HepG2 (cell line): ENCODE measurements around the gene EBF4. TPM values are rescaled to one million over a fixed set of nuclear protein-coding genes. Genes with fewer than 3 reads are reported as not detected.
A peak's percentile ranks its signal among the peaks of the same experiment; 100 is the strongest.

ENCODE experiments used
- AKAP8 ChIP-seq: sonication (generic); formaldehyde crosslinking; IDR thresholded peaks from 2 replicates; pipeline ENCODE4 v1.5.1; 2020; ENCODE audit warnings: mild to moderate bottlenecking, missing genetic modification reagents
- CAMTA2 ChIP-seq: sonication (generic); formaldehyde crosslinking; IDR thresholded peaks from 2 replicates; pipeline ENCODE4 v1.4.0; 2020; ENCODE audit warnings: mild to moderate bottlenecking, missing genetic modification reagents, borderline replicate concordance
- CEBPB ChIP-seq: IDR thresholded peaks from 2 replicates; pipeline ENCODE4 v1.6.1; 2011; ENCODE audit warnings: low read depth, low read length, improper control_type of control experiment, borderline replicate concordance
- FOXJ3 ChIP-seq: sonication (generic); formaldehyde crosslinking; IDR thresholded peaks from 2 replicates; pipeline ENCODE4 v1.4.0; 2020; ENCODE audit warnings: missing genetic modification reagents, mild to moderate bottlenecking, borderline replicate concordance
- FOXP1 ChIP-seq, 2 experiments: fragments of 450-650 bp in 1 of 2; IDR thresholded peaks; 2 replicates each; pipeline ENCODE4 v1.6.1; 2017 to 2018; ENCODE audit warnings: antibody characterized with exemption in 1 of 2
- GZF1 ChIP-seq: sonication (generic); formaldehyde crosslinking; IDR thresholded peaks from 2 replicates; pipeline ENCODE4 v1.5.1; 2020; ENCODE audit warnings: mild to moderate bottlenecking, missing genetic modification reagents
- HDAC6 ChIP-seq: fragments of 200-600 bp; sonication (generic); IDR thresholded peaks from 2 replicates; pipeline ENCODE4 v1.7.0; 2017; ENCODE audit warnings: mild to moderate bottlenecking, antibody characterized with exemption, low read length, low read depth
- HMG20A ChIP-seq: IDR thresholded peaks from 2 replicates; pipeline ENCODE4 v1.6.1; 2016; ENCODE audit warnings: borderline replicate concordance
- HMGA1 ChIP-seq: sonication (generic); formaldehyde crosslinking; conservative IDR thresholded peaks from 2 replicates; pipeline ENCODE4 v1.4.0; 2020; ENCODE audit warnings: missing genetic modification reagents
- HOMEZ ChIP-seq: IDR thresholded peaks from 2 replicates; pipeline ENCODE4 v1.6.1; 2016; ENCODE audit warnings: low read depth
- KAT7 ChIP-seq: IDR thresholded peaks from 2 replicates; pipeline ENCODE4 v1.6.1; 2018; ENCODE audit warnings: borderline replicate concordance, missing compliant biosample characterization
- KDM2A ChIP-seq: sonication (generic); formaldehyde crosslinking; IDR thresholded peaks from 2 replicates; pipeline ENCODE4 v1.4.0; 2020; ENCODE audit warnings: low read depth, missing genetic modification reagents, borderline replicate concordance
- LCORL ChIP-seq, 2 experiments: fragments of 450-650 bp in 1 of 2; sonication (generic) in 1 of 2; formaldehyde crosslinking in 1 of 2; IDR thresholded peaks; 2 replicates each; pipeline versions ENCODE4 v1.5.0 to v1.6.1; 2017 to 2020; ENCODE audit warnings: antibody characterized with exemption in 1 of 2, missing genetic modification reagents in 1 of 2
- NFKBIZ ChIP-seq: IDR thresholded peaks from 2 replicates; pipeline ENCODE4 v1.6.1; 2018; ENCODE audit warnings: missing genetic modification reagents, missing compliant biosample characterization
- PCBP1 ChIP-seq: fragments of 200-400 bp; formaldehyde crosslinking; IDR thresholded peaks from 2 replicates; pipeline ENCODE4 v1.6.1; 2017; ENCODE audit warnings: mild to moderate bottlenecking, low read depth, low read length, borderline replicate concordance
- PHF21A ChIP-seq: sonication (generic); formaldehyde crosslinking; IDR thresholded peaks from 2 replicates; pipeline ENCODE4 v1.5.0; 2020; ENCODE audit warnings: mild to moderate bottlenecking, missing genetic modification reagents
- RCOR2 ChIP-seq: IDR thresholded peaks from 2 replicates; pipeline ENCODE4 v1.6.1; 2016; ENCODE audit warnings: missing biosample characterization, missing genetic modification reagents
- SETDB1 ChIP-seq: sonication (generic); formaldehyde crosslinking; IDR thresholded peaks from 2 replicates; pipeline ENCODE4 v1.5.1; 2020; ENCODE audit warnings: missing genetic modification reagents, mild to moderate bottlenecking, borderline replicate concordance
- SNAPC2 ChIP-seq: sonication (generic); formaldehyde crosslinking; IDR thresholded peaks from 2 replicates; pipeline ENCODE4 v1.8.1; 2022; ENCODE audit warnings: mild to moderate bottlenecking, missing genetic modification reagents
- XRCC5 ChIP-seq: fragments of 200-400 bp; formaldehyde crosslinking; optimal IDR thresholded peaks from 2 replicates; pipeline ENCODE3; 2017; ENCODE audit warnings: mild to moderate bottlenecking, low read length
- ZBTB25 ChIP-seq: IDR thresholded peaks from 2 replicates; pipeline ENCODE4 v1.6.1; 2018; ENCODE audit warnings: missing genetic modification reagents
- ZFX ChIP-seq: sonication (generic); formaldehyde crosslinking; IDR thresholded peaks from 2 replicates; pipeline ENCODE4 v1.4.0; 2020; ENCODE audit warnings: mild to moderate bottlenecking, low read depth, missing genetic modification reagents, moderate library complexity
- ZNF24 ChIP-seq: fragments of 450-650 bp; IDR thresholded peaks from 2 replicates; pipeline ENCODE4 v1.6.1; 2017; ENCODE audit warnings: antibody characterized with exemption, mild to moderate bottlenecking
- ZNF276 ChIP-seq: sonication (generic); formaldehyde crosslinking; IDR thresholded peaks from 2 replicates; pipeline ENCODE4 v1.4.0; 2020; ENCODE audit warnings: mild to moderate bottlenecking, low read depth, missing genetic modification reagents
- ZNF788 ChIP-seq: sonication (generic); formaldehyde crosslinking; IDR thresholded peaks from 2 replicates; pipeline ENCODE4 v1.5.0; 2020; ENCODE audit warnings: mild to moderate bottlenecking, missing genetic modification reagents, borderline replicate concordance
- polyA plus RNA-seq, 8 experiments: library from polyadenylated mRNA; depleted of rRNA in 3 of 8; stranded (reverse) in 7 of 8; unstranded in 1 of 8; fragments of >200 nt; fragmentation: Illumina TruSeq in 4 of 8; extraction: Trizol in 4 of 8; gene quantifications; 2 replicates each; pipeline versions ENCODE4 v1.2.1 to v1.2.3, GENCODE V29; 2011 to 2016; ENCODE audit warnings: low read depth in 4 of 8, missing spikeins in 1 of 8, mixed read lengths in 1 of 8; ENCODE audit not compliant: insufficient read depth in 1 of 8
- total RNA-seq, 5 experiments: library from RNA; depleted of rRNA; stranded (reverse); fragments of >200 nt; fragmentation: Illumina TruSeq; extraction: Trizol; gene quantifications; 2 replicates each; pipeline ENCODE4 v1.2.3, GENCODE V29; 2016; ENCODE audit warnings: low read depth in 1 of 5

The EBF4 gene
- total and polyA plus RNA-seq, 2 of the 13 experiments (the other 11 are each of a cell fraction or from before 2014, with no cell fraction given) = 0.84 to 2.2 TPM

GRCh38 chr20:2751347-2751877 lies 58.8 kb downstream of the EBF4 start (continued):
- TF ChIP-seq ZNF788 = peak; percentile 28; the same call in 1 of the 2 replicates
- no peak for TF ChIP-seq SETDB1
- no peak for TF ChIP-seq HMGA1
- TF ChIP-seq AKAP8 = no peak
- peak; percentile 85 for TF ChIP-seq PHF21A (CRISPR knock-in tag)
- 0 out of 2 replicates have a peak, but pooled peaks have one; percentile 51 for TF ChIP-seq RCOR2 (CRISPR knock-in tag)
- no peak for TF ChIP-seq CEBPB
- no peak for TF ChIP-seq HDAC6
- no peak for TF ChIP-seq ZNF276 (CRISPR knock-in tag)
- no peak for TF ChIP-seq LCORL (IDR thresholded peaks at IDR 0.05)
- peak; percentile 65; the same call in 1 of the 2 replicates for TF ChIP-seq LCORL (CRISPR knock-in tag; IDR thresholded peaks at IDR 0.05)
- peak; percentile 63; the same call in 1 of the 2 replicates for TF ChIP-seq FOXJ3 (CRISPR knock-in tag)
- TF ChIP-seq NFKBIZ (CRISPR knock-in tag) = no peak
- TF ChIP-seq CAMTA2 (CRISPR knock-in tag) = no peak
- TF ChIP-seq ZFX = peak; percentile 71
- TF ChIP-seq ZBTB25 = 0 out of 2 replicates have a peak, but pooled peaks have one; percentile 18
- peak; percentile 64 for TF ChIP-seq XRCC5
- peak; percentile 14; the same call in 1 of the 2 replicates for TF ChIP-seq KDM2A (CRISPR knock-in tag)
- TF ChIP-seq HOMEZ = no peak
- 0 out of 2 replicates have a peak, but pooled peaks have one; percentile 19 for TF ChIP-seq PCBP1
- TF ChIP-seq SNAPC2 = peak; percentile 87; the same call in 1 of the 2 replicates
- no peak for TF ChIP-seq GZF1 (CRISPR knock-in tag)
- no peak for TF ChIP-seq ZNF24
- TF ChIP-seq FOXP1 (IDR thresholded peaks at IDR 0.05) = no peak
- peak; percentile 77 for TF ChIP-seq FOXP1 (CRISPR knock-in tag; IDR thresholded peaks at IDR 0.05)
- TF ChIP-seq HMG20A = peak; percentile 20; the same call in 1 of the 2 replicates
- TF ChIP-seq KAT7 (CRISPR knock-in tag) = no peak
